ENCODE measurements around the gene MAPK8IP2. TPM values are rescaled to one million over a fixed set of nuclear protein-coding genes. Genes with fewer than 3 reads are reported as not detected.

The MAPK8IP2 gene
- total and polyA plus RNA-seq, 2 of the 13 experiments (the other 11 are each of a cell fraction or from before 2014, with no cell fraction given) = 1.3 to 2.6 TPM

GRCh38 chr22:50622723-50623327 is 22.2 kb downstream of the MAPK8IP2 start (continued):
- TF ChIP-seq ZBTB10 (CRISPR knock-in tag; IDR thresholded peaks at IDR 0.05; ENCODE audit: borderline replicate concordance) = no peak
- TF ChIP-seq ZNF20 (CRISPR knock-in tag; IDR thresholded peaks at IDR 0.05) = no peak
- TF ChIP-seq ZBTB4 (CRISPR knock-in tag; IDR thresholded peaks at IDR 0.05; ENCODE audit: borderline replicate concordance) = peak; percentile 77; the same call in 1 of the 2 replicates
- TF ChIP-seq ONECUT2 (CRISPR knock-in tag; IDR thresholded peaks at IDR 0.05) = no peak
- TF ChIP-seq ZSCAN30 (CRISPR knock-in tag; IDR thresholded peaks at IDR 0.05) = no peak
- no peak for TF ChIP-seq PHB2 (IDR thresholded peaks at IDR 0.05; ENCODE audit: partially characterized antibody)
- no peak; the same call in 1 of the 2 replicates for TF ChIP-seq ZNF777 (CRISPR knock-in tag; IDR thresholded peaks at IDR 0.05)
- no peak for TF ChIP-seq SNAPC5 (CRISPR knock-in tag; IDR thresholded peaks at IDR 0.05; ENCODE audit: borderline replicate concordance)
- no peak for TF ChIP-seq ZNF83 (CRISPR knock-in tag; IDR thresholded peaks at IDR 0.05; ENCODE audit: borderline replicate concordance)
- TF ChIP-seq TARDBP (CRISPR knock-in tag; IDR thresholded peaks at IDR 0.05) = peak; percentile 49; the same call in 1 of the 2 replicates
- no peak for TF ChIP-seq FOXA1 (IDR thresholded peaks at IDR 0.05)
- TF ChIP-seq FOXA1 (CRISPR knock-in tag; IDR thresholded peaks at IDR 0.05) = 0 out of 2 replicates have a peak, but pooled peaks have one; percentile 25
- no peak for TF ChIP-seq ERF (CRISPR knock-in tag; IDR thresholded peaks at IDR 0.05)
- TF ChIP-seq ZNF614 (CRISPR knock-in tag; IDR thresholded peaks at IDR 0.05; ENCODE audit: borderline replicate concordance) = 0 out of 2 replicates have a peak, but pooled peaks have one; percentile 3
- no peak for TF ChIP-seq RELA (CRISPR knock-in tag; IDR thresholded peaks at IDR 0.05)
